NCI-H128 (cell line): ENCODE measurements around the gene AQP10.
"Not testable (repeated sequence)": the region's sequence is repeated elsewhere in the genome, so short reads cannot be mapped to it uniquely, and the experiment has no call there.

Experiments used
- DNase-seq: peaks from one replicate; lab custom pipeline; 2025; ENCODE audit not compliant: unreplicated experiment; lab: John Stamatoyannopoulos, UW

Gene AQP10

DNA sequence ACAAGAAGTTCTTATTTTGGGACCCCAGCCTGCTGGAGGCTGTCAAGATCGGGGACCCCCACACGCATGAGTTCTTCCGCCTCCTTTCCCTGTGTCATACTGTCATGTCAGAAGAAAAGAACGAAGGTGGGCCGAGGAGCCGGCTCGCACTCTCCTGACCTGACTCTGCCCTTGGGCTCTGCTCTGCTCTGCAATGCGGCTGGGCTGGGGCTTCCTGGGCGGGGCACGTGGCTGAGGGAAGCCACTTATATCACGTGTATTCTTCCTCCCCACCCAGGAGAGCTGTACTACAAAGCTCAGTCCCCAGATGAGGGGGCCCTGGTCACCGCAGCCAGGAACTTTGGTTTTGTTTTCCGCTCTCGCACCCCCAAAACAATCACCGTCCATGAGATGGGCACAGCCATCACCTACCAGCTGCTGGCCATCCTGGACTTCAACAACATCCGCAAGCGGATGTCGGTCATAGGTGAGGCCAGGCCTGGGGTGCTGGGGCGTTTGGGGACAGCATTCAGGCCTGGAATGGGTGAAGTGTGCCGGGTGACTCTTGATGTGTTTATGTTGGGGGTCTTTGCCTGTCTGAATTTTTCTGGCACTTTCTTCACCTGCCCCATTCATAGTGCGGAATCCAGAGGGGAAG, 22.1 kb downstream of the AQP10 start:
- no peak for DNase-seq

DNA sequence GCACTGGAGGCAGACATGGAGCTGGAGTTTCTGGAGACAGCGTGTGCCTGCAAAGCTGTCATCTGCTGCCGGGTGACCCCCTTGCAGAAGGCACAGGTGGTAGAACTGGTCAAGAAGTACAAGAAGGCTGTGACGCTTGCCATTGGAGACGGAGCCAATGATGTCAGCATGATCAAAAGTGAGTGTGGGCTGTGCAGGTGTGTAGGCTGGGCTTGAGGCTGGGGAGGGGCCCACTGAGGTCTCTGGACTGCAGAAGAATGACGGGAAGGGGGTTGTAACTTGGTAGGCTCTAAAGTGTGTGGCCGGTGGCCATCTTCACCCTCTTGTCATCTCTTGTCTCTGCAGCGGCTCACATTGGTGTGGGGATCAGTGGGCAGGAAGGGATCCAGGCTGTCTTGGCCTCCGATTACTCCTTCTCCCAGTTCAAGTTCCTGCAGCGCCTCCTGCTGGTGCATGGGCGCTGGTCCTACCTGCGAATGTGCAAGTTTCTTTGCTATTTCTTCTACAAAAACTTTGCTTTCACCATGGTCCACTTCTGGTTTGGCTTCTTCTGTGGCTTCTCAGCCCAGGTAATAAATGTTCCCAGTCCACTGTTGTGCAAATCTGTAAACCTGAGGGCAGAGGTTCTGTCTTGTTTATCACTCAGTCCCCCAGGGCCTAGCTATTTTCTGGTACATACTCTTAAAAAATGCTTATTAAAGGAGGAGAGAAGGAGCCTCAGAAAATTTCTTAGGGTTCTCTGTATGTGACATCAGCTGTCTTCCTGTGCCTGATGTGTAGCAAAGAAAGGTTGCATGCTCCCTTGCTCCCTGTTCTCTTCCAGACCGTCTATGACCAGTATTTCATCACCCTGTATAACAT, 24.3 kb downstream of the AQP10 start:
- DNase-seq, result no peak

DNA sequence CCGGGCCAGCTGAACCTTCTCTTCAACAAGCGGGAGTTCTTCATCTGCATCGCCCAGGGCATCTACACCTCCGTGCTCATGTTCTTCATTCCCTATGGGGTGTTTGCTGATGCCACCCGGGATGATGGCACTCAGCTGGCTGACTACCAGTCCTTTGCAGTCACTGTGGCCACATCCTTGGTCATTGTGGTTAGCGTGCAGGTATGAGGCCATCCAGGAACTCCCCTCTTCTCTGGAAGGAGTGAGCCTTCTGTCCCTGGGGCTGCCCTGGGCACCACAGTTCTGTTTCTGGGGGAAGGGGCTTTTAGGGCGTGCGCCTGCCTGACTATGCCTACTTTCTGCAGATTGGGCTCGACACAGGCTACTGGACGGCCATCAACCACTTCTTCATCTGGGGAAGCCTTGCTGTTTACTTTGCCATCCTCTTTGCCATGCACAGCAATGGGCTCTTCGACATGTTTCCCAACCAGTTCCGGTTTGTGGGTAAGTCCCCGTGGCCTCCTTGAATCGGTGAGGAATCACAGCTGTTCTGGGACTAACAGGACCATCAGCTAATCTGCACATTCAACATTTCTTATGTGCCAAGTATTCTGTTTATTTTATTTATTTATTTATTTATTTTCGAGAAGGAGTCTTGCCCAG, 25.5 kb downstream of the AQP10 start:
- DNase-seq, result no peak

DNA sequence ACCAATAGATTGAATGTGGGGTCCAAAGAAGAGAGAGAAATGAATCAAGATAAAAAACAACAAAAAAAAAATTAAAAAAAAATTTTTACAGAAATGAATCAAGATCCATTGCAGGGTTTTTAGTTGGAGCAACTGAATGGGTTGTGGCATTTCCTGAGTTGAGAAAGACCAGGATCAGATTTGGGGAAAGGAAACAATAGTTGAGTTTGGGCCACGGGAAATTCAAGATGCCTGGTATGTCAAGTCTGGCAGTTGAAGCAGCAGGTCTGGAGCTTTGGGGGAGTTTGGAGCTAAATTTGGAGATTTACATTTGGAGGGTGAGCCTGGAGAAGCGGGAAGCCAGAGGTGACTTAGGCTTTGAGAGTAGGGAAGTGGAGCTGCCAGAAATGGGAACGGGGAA, 27.1 kb downstream of the AQP10 start:
- no peak for DNase-seq

DNA sequence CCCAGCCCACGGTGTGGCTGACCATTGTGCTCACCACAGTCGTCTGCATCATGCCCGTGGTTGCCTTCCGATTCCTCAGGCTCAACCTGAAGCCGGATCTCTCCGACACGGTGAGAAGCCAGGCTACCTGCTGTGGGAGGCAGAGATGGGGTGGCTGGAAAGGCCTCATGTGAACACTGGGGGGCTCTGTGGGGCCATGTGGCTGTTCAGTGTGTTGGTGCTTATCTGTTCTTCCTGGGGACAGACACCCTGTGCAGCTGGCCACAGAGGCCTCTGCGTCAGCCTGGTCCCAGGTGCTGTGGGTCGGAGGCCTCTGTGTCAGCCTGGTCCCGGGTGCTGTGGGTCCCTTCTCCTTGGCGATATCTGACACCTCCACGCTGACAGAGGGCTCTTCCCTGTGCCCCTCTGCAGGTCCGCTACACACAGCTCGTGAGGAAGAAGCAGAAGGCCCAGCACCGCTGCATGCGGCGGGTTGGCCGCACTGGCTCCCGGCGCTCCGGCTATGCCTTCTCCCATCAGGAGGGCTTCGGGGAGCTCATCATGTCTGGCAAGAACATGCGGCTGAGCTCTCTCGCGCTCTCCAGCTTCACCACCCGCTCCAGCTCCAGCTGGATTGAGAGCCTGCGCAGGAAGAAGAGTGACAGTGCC, 27.7 kb downstream of the AQP10 start:
- DNase-seq, result no peak

DNA sequence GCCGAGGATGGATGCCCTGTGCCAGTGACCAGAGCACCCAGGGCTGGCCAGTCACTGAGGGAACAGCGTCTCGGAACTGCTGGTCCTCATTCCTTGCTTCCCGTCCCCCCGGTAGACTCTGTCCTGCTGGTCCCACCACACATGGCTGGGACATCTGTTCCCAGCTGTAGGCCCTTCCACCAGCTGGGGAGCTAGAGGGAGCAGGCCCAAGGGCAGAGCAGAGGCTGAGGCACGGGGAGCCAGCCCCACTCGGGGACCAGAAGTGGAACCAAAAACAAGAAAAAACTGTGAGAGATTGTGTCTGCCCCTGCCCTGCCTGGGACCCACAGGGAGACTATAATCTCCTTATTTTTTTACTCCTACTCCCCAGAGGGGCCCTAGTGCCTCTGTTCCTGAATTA, 28.2 kb downstream of the AQP10 start:
- no peak for DNase-seq

DNA sequence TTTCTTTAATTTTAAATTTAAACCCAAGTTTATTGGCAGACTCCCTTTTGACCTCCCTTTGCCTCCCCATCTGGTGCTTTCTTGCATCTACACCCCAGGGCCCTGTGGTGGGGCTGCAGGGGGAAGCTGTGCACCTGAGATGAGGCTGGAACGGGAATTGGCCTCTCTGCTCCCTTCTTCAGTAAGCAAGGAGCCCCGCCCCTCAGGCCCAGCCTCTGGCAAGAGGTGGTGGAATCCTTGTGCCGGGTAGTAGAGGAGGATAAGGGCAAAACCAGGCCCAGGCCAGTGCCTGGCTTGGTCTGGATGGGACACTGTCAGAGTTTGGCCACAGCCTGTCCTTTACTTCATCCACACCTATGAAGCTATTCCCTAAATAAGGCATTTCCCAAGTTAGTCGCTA, 29.5 kb downstream of the AQP10 start:
- no peak for DNase-seq

DNA sequence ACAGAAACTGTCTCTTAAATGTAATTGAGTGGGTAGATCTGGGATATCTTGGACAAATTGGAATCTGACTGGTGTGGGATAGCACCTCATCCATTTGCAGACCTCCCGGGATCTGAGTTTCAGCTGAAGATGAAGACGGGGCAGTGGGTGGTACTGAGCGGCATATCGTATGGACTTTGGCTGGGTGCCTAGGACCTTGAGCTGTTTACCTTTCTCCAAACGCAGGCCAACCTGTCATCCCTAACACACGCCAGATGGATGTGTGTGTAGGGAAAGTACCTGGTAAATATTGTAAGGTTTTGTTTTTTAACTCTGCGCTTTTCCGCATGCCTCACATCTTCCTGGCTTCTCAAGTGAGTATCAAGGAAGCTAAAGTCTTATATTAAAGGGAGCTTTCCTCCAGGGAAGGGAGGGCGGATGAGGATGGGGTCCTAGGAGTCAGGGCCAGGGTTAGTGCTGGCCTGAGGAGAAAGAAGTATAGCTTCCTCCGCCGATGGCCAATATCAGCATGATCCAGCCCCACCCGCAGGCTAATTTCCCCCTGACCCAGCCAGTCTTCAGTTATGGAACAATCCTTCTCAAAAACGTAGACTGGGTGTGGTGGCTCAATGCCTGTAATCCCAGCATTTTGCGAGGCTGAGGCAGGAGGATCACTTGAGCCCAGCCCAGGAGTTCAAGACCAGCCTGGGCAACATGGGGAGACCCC, 30.6 kb downstream of the AQP10 start:
- no peak for DNase-seq

DNA sequence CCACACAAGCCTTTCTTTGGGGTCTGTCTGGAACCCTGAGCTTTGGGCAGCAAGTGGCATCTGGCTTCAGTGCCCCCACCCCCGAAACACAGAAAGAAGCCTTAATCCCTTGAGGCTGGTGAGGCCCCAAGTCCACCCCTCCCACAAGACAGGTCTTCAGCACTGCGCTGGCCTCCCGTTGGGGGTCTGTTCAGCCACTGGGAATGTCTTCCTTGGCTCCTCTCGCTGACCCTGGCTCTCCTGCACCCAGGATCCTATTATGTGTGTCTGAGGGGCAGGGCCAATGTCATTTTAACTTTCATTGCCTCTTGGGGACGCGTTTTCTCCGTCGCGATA, 31.3 kb downstream of the AQP10 start:
- DNase-seq, result no peak

DNA sequence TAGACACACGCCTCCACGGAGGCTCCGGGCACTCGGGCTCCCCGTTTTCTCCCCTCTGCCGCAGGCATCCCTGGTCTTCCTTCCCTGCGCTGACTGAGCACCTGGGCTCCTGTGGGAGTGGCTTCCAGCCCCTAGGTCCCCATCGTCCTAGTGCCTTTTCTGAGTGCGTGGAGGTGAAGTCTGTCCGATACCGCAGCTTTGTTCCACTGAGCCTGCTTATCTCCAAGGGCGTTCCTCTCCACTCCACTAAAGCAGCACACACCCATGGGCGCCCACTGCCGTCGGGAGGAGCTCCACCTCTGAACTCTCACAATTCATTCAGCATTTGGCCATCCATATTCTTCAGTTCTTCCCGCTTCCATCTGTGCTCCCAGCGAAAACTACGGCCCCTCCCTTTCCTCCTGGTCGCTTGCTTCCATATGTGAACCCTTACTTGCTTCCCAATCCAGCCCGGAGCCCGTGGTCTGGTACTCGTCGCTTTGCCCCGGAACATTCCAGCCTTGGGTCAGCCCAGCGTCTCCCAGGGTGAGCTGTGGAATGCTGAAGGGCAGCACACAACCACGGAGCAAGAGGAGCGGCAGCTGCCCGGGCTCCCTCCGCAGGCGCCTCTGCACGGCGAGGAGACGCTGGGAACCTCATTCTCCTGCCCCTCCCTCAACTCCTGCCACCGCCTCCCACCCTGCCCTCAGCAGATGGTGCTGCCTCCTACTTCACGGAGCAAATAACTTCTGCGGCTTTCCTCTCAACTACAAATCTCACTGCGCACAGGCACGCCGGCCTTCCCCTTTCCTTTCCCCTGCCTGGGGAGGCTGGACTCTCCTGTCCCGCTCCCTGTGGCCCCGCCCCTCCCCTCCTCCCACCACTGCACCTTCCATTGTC, 31.9 kb downstream of the AQP10 start:
- no peak for DNase-seq

DNA sequence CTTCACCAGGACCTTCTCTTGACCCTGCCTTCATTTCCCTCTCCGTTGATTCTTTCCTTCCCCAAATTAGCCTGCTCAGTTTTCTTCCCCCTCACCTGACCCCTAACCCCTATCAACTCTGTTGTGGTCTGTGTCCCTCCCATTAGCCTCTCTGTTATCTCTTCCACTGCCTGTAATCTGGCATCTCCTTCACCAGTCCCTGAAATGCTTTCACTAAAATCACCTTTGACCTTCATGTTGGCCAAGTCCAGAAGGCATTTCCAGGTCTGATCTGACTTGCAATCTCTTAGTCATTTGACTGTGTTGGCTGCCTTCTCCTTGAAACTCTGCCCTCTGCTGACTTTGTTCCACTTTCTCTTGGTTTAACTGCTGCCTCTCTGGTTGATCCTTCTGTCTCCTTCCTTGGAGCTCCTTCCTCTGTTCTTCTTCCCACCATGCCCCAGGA, 32.6 kb downstream of the AQP10 start:
- no peak for DNase-seq

DNA sequence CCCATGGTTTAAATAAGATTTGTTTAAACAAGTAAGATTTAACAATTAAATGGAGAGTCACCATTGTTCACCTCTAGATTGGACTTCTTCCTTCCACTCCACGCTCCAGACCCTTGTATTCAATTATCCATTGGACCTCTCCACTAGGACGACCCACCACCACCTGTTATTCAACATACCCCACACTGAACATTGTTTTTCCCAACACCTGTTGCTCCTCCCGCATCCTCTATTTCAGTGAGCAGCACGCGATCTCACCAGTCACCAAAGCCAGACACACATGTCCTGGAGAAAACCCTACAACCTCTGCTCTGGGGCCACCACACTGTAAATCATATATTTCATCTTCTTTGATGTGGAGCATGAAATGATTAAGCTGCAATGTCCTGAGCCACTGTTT, 33.1 kb downstream of the AQP10 start:
- no peak for DNase-seq

DNA sequence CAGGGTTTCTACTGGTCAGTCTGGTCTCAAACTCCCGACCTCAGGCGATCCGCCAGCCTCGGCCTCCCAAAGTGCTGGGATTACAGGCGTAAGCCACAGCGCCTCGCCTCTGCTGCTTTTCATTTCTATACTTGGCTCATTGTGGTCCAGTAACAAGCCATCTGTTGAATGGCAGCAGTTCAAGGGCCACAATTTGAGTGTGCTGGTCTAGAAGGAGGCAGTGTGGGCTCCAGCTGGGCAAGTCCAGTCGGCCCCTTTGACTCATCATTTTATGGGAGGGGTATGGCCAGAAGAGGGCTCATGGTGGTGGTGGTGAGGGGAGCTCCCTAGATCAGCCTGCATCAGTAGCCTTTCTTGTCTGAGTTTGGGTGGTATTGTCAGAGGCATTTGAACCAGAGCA, 37.6 kb downstream of the AQP10 start:
- DNase-seq, result no peak

DNA sequence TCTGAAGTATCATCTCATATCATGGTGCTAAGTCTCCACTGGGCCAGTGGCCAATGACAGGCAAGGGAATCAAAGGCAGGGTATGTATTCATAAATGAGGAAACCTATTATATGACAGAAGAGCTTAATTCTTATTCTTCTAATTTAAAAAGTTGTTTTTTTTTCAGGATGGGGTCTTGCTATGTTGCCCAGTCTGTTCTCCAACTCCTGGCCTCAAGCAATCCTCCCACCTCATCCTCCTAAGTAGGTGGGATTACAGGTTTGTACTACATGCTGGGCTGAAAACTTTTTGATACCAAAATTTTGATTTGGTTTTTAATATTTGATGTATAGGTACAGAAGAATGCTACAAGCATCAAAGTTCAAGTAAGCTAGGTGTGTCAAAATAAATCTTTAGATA, 39.4 kb downstream of the AQP10 start:
- no peak for DNase-seq

DNA sequence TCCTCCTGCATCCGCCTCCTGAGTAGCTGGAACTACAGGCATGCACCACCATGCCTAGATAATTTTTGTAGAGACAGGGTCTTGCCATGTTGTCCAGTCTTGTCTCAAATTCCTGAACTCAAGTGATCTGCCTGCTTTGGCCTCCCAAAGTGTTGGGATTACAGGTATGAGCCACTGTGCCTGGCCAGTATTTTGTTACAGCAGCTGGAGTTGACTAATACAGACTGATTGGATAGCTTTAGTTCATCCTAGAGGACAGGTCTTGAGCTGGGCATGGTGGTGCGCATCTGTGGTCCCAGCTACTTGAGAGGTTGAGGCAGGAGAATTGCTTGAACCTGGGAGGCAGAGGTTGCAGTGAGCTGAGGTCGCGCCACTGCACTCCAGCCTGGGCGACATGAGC, 40.0 kb downstream of the AQP10 start:
- DNase-seq, result not testable (repeated sequence)

DNA sequence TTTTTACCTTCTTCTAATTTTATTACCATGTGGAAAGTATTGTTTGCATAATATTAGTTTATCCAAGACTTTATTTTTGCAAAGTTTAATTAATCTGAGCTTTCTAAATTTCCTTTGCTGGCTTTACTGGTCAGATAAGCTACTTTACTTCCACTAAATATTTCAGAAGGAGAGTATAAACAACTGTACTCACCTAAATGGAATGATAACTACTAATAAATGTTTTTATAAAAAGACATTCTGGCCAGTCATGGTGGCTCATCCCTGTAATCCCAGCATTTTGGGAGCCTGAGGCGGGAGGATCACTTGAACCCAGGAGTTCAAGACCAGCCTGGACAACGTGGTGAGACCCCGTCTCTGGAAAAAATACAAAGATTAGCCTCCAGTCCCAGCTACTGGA, 40.5 kb downstream of the AQP10 start:
- DNase-seq, result no peak

DNA sequence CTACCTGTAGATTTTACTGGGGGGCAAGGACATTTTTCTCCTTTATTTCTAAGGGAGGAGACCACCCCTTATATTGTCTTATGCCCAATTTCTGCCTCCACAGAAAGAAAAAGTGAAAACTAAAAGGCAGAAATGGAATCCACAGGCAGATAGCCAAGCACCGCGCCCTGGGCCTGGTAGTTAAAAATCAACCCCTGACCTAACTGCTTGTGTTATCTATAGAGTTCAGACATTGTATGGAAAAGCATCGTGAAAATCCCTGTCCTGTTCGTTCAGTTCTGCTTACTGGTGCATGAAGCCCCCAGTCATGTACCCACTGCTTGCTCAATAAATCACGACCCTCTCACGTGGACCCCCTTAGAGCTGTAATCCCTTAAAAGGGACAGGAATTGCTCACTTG, 50.5 kb downstream of the AQP10 start:
- DNase-seq, result no peak

DNA sequence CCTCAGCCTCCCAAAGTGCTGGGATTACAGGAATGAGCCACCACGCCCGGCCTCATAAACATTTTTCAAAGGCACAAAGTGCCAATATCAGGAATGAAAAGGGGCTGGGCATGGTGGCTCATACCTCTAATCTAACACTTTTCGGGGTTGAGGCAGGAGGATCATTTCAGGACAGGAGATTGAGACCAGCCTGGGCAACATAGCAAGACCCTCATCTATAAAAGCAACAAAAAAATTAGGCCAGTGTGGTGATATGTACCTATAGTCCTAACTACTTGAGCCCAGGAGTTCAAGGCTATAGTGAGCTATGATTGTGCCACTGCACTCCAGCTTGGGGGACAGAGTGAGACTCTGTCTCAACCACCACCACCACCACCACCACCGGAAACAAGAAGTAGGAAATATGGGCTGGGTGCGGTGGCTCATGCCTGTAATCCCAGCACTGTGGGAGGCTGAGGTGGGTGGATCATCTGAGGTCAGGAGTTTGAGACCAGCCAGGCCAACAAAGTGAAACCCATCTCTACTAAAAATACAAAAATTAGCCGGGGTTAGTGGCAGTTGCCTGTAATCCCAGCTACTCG, 53.0 kb downstream of the AQP10 start:
- not testable (repeated sequence) for DNase-seq
